Liver (tissue), 9 donors: Measurements from ENCODE around the gene SLC9C2. TPM values are rescaled to one million over a fixed set of nuclear protein-coding genes. Genes with fewer than 3 reads are reported as not detected.
"Not testable (repeated sequence)": the region's sequence is repeated elsewhere in the genome, so short reads cannot be mapped to it uniquely, and the experiment has no call there.

Source experiments
- DNase-seq: peaks from one replicate; pipeline ENCODE4 v3.0.0-alpha.2; 2017; ENCODE audit warnings: low spot score
- H3K27ac ChIP-seq, 2 donors: one replicate each; pipeline ENCODE4 v1.7.0; 2013; ENCODE audit warnings: inconsistent platforms in 2 of 2, low read length in 2 of 2, control low read depth in 1 of 2, low read depth in 1 of 2, mild to moderate bottlenecking in 1 of 2
- H3K27me3 ChIP-seq, 4 donors: one replicate each; pipeline versions ENCODE4 v1.6.1 to v1.7.0; 2013; ENCODE audit warnings: low read length in 3 of 4, inconsistent platforms in 1 of 4, mild to moderate bottlenecking in 1 of 4, moderate library complexity in 1 of 4; ENCODE audit not compliant: control insufficient read depth in 4 of 4, insufficient read depth in 4 of 4
- H3K36me3 ChIP-seq, 4 donors: one replicate each; pipeline versions ENCODE4 v1.6.1 to v1.7.0; 2013; ENCODE audit warnings: low read length in 3 of 4, mild to moderate bottlenecking in 3 of 4, low read depth in 1 of 4, moderate library complexity in 1 of 4; ENCODE audit not compliant: control insufficient read depth in 4 of 4, insufficient read depth in 3 of 4
- H3K4me1 ChIP-seq, 4 donors: one replicate each; pipeline versions ENCODE4 v1.6.1 to v1.7.0; 2013; ENCODE audit warnings: low read length in 3 of 4, mild to moderate bottlenecking in 3 of 4, moderate library complexity in 1 of 4; ENCODE audit not compliant: control insufficient read depth in 4 of 4, insufficient read depth in 4 of 4
- H3K4me3 ChIP-seq, 3 donors: one replicate each; pipeline versions ENCODE4 v1.6.1 to v1.7.0; 2013; ENCODE audit warnings: low read length in 3 of 3, control low read depth in 1 of 3, low read depth in 1 of 3, mild to moderate bottlenecking in 1 of 3
- H3K9ac ChIP-seq, 2 donors: one replicate each; pipeline ENCODE4 v1.7.0; 2013; ENCODE audit warnings: low read length in 2 of 2, mild to moderate bottlenecking in 2 of 2, moderate library complexity in 2 of 2, control low read depth in 1 of 2, low read depth in 1 of 2
- H3K9me3 ChIP-seq, 4 donors: one replicate each; pipeline versions ENCODE4 v1.6.1 to v1.7.0; 2013; ENCODE audit warnings: low read length in 3 of 4; ENCODE audit not compliant: control insufficient read depth in 4 of 4
- ATF3 ChIP-seq: IDR thresholded peaks from 2 replicates; pipeline ENCODE4 v1.6.1; 2016; ENCODE audit warnings: antibody characterized with exemption
- CTCF ChIP-seq: fragments of 150-350 bp; IDR thresholded peaks from 2 replicates; pipeline ENCODE4 v1.5.1; 2017; ENCODE audit warnings: improper control_type of control experiment, low read depth, low read length; ENCODE audit not compliant: missing input control
- EGR1 ChIP-seq, 2 donors: IDR thresholded peaks; 2 replicates each; pipeline ENCODE4 v1.6.1; 2016 to 2018; ENCODE audit warnings: antibody characterized with exemption in 2 of 2, low read depth in 2 of 2
- FOXA1 ChIP-seq: IDR thresholded peaks from 2 replicates; pipeline ENCODE4 v1.6.1; 2016; ENCODE audit warnings: antibody characterized with exemption
- FOXA2 ChIP-seq: IDR thresholded peaks from 2 replicates; pipeline ENCODE4 v1.6.1; 2016; ENCODE audit warnings: antibody characterized with exemption
- HNF4A ChIP-seq, 2 donors: conservative IDR thresholded peaks; 2 replicates each; pipeline ENCODE4 v1.6.1; 2016; ENCODE audit warnings: antibody characterized with exemption in 2 of 2, mild to moderate bottlenecking in 2 of 2
- HNF4G ChIP-seq: IDR thresholded peaks from 2 replicates; pipeline ENCODE4 v1.6.1; 2016; ENCODE audit warnings: antibody characterized with exemption
- JUND ChIP-seq, 2 donors: IDR thresholded peaks; 2 replicates each; pipeline ENCODE4 v1.6.1; 2016; ENCODE audit warnings: antibody characterized with exemption in 2 of 2
- NR2F2 ChIP-seq: IDR thresholded peaks from 2 replicates; pipeline ENCODE4 v1.6.1; 2016; ENCODE audit warnings: antibody characterized with exemption
- RAD21 ChIP-seq, 2 donors: IDR thresholded peaks; 2 replicates each; pipeline ENCODE4 v1.6.1; 2016; ENCODE audit warnings: antibody characterized with exemption in 2 of 2, mild to moderate bottlenecking in 2 of 2
- RXRA ChIP-seq, 2 donors: IDR thresholded peaks; 2 replicates each; pipeline ENCODE4 v1.6.1; 2017 to 2018; ENCODE audit warnings: antibody characterized with exemption in 2 of 2, mild to moderate bottlenecking in 1 of 2
- SP1 ChIP-seq: IDR thresholded peaks from 2 replicates; pipeline ENCODE4 v1.6.1; 2018; ENCODE audit warnings: antibody characterized with exemption, mild to moderate bottlenecking
- TAF1 ChIP-seq: conservative IDR thresholded peaks from 2 replicates; pipeline ENCODE4 v1.6.1; 2016; ENCODE audit warnings: antibody characterized with exemption, mild to moderate bottlenecking
- YY1 ChIP-seq: IDR thresholded peaks from 2 replicates; pipeline ENCODE4 v1.6.1; 2016; ENCODE audit warnings: antibody characterized with exemption, mild to moderate bottlenecking
- ZBTB33 ChIP-seq: IDR thresholded peaks from 2 replicates; pipeline ENCODE4 v1.6.1; 2016; ENCODE audit warnings: antibody characterized with exemption
- WGBS: extraction: QIAGEN DNeasy Blood & Tissue Kit; methylation state at CpG from one replicate; pipeline ENCODE4 v1.1.7; 2013; 5-methylcytosine and 5-hydroxymethylcytosine counted together
- polyA plus RNA-seq, 2 donors: library from polyadenylated mRNA; stranded (reverse) in 1 of 2; unstranded in 1 of 2; fragments of 200-250 nt in 1 of 2; fragments of >200 nt in 1 of 2; fragmentation: Nextera tagmentation in 1 of 2; extraction: Ambion mirVana in 1 of 2; gene quantifications; one replicate each; pipeline versions ENCODE4 v1.2.1 to v1.2.3, GENCODE V29; 2013 to 2015
- total RNA-seq, 2 donors: library from RNA; depleted of rRNA; stranded (reverse); fragments of >200 nt; gene quantifications; one replicate each; pipeline ENCODE4 v1.2.3, GENCODE V29; 2014
- TF ChIP-seq, protein P1 (sequence below): IDR thresholded peaks from 2 replicates; pipeline ENCODE4 v1.6.1; 2016; ENCODE audit warnings: antibody characterized with exemption, mild to moderate bottlenecking
- donor health status: healthy.
- donor health status: healthy.
- donor health status: healthy.
- donor health status: healthy.
- donor health status: healthy.

SLC9C2 gene
- total and polyA plus RNA-seq, 4 donors: not detected

- DNase-seq: no peak
- peaks cover 0 to 6% (median 0%) of the 10 kb centered on the region in 4 donors for H3K9me3 ChIP-seq
- H3K27me3 ChIP-seq: no peaks in the 10 kb centered on the region
- H3K36me3 ChIP-seq: no peaks in the 10 kb centered on the region
- WGBS: 89% methylated on average over 1 of the region's 1 CpG
- no peak for TF ChIP-seq JUND (IDR thresholded peaks at IDR 0.05)
- TF ChIP-seq ATF3: no peak
- TF ChIP-seq RAD21 (IDR thresholded peaks at IDR 0.05): no peak
- TF ChIP-seq ZBTB33: no peak
- no peak for TF ChIP-seq TAF1
- no peak for TF ChIP-seq FOXA1
- no peak for TF ChIP-seq SP1
- TF ChIP-seq RXRA (IDR thresholded peaks at IDR 0.05): no peak
- no peak for TF ChIP-seq NR2F2
- no peak for TF ChIP-seq EGR1 (IDR thresholded peaks at IDR 0.05; ENCODE audit: low read depth in 2 of 2)
- TF ChIP-seq HNF4G: no peak
- TF ChIP-seq YY1: no peak
- no peak for TF ChIP-seq HNF4A (conservative IDR thresholded peaks at IDR 0.05)
- no peak for TF ChIP-seq CTCF
- no peak for TF ChIP-seq FOXA2
- no peak overlapping the region for H3K4me3 ChIP-seq
- no peak overlapping the region for H3K27ac ChIP-seq
- no peak overlapping the region for H3K9ac ChIP-seq
- no peaks in the 10 kb centered on the region for H3K4me1 ChIP-seq
Measured at GRCh38 chr1:173568483-173568882, 34.4 kb downstream of the SLC9C2 start.

GRCh38 chr1:173563846-173564245, 39.0 kb downstream of the SLC9C2 start:
- H3K36me3 ChIP-seq, DNase-seq, H3K4me1 ChIP-seq, H3K27ac ChIP-seq, H3K9ac ChIP-seq, H3K4me3 ChIP-seq, H3K9me3 ChIP-seq, H3K27me3 ChIP-seq: not testable (repeated sequence)
- WGBS: 72% methylated on average over 1 of the region's 1 CpG

- Histone ChIP-seq H3K4me1 (no peaks in the 10 kb centered on the region), H3K27ac (no peak overlapping the region), H3K4me3 (no peak overlapping the region), H3K9ac (no peak overlapping the region), H3K9me3 (peaks cover 0 to 6% (median 0%) of the 10 kb centered on the region in 4 donors), H3K36me3 (no peaks in the 10 kb centered on the region), H3K27me3 (no peaks in the 10 kb centered on the region)
- TF ChIP-seq, protein P1, sequence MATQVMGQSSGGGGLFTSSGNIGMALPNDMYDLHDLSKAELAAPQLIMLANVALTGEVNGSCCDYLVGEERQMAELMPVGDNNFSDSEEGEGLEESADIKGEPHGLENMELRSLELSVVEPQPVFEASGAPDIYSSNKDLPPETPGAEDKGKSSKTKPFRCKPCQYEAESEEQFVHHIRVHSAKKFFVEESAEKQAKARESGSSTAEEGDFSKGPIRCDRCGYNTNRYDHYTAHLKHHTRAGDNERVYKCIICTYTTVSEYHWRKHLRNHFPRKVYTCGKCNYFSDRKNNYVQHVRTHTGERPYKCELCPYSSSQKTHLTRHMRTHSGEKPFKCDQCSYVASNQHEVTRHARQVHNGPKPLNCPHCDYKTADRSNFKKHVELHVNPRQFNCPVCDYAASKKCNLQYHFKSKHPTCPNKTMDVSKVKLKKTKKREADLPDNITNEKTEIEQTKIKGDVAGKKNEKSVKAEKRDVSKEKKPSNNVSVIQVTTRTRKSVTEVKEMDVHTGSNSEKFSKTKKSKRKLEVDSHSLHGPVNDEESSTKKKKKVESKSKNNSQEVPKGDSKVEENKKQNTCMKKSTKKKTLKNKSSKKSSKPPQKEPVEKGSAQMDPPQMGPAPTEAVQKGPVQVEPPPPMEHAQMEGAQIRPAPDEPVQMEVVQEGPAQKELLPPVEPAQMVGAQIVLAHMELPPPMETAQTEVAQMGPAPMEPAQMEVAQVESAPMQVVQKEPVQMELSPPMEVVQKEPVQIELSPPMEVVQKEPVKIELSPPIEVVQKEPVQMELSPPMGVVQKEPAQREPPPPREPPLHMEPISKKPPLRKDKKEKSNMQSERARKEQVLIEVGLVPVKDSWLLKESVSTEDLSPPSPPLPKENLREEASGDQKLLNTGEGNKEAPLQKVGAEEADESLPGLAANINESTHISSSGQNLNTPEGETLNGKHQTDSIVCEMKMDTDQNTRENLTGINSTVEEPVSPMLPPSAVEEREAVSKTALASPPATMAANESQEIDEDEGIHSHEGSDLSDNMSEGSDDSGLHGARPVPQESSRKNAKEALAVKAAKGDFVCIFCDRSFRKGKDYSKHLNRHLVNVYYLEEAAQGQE: no peak
- TF ChIP-seq YY1 (no peak), ATF3 (no peak), SP1 (no peak), JUND (IDR thresholded peaks at IDR 0.05) (no peak), NR2F2 (no peak), ZBTB33 (no peak), HNF4A (conservative IDR thresholded peaks at IDR 0.05) (no peak)
- WGBS: 67% methylated on average over 6 of the region's 6 CpGs
- DNase-seq: no peak
Measured at GRCh38 chr1:173562813-173563212, 40.1 kb downstream of the SLC9C2 start.
